GM19395 (cell line): ENCODE measurements around the gene GATAD2A.

Source experiments
- ATAC-seq: cut with Tn5 transposase; IDR thresholded peaks from one replicate; pipeline ENCODE4 v1.9.1; 2021; ENCODE audit warnings: mild to moderate bottlenecking, moderate library complexity; ENCODE audit not compliant: unreplicated experiment

Gene GATAD2A

DNA sequence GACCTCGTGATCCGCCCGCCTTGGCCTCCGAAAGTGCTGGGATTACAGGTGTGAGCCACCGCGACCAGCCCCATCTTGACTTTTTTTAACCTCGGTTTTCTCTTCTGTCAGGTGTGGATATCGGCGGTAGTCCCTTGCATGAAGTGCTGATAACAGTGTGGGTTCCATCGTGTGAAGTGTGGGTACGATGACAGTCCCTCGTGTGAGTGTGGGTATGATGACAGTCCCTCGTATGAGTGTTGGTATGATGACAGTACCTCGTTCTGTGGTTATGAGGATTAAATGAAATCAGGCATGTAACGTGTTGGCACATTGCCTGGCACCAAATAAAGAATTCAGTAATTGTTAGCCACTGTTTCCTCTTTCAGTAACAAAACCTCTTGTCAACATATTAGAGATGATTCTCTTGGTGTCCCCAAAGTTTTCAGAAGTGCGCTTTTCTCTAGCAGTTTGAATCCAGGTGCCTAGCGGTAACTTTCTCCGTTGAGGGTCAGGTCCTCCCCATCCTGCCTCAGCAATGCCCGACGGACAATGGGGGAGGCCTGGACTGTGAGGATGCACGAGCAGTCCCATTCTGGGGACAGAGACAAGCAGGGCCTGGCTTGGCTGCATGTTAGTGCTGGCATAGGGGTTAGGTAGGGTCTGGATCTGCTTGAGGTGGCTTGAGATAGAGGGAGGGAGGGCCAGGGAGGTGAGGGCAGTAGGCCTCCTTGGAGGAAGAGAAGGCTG, 15.3 kb downstream of the GATAD2A start:
- ATAC-seq: no peak

DNA sequence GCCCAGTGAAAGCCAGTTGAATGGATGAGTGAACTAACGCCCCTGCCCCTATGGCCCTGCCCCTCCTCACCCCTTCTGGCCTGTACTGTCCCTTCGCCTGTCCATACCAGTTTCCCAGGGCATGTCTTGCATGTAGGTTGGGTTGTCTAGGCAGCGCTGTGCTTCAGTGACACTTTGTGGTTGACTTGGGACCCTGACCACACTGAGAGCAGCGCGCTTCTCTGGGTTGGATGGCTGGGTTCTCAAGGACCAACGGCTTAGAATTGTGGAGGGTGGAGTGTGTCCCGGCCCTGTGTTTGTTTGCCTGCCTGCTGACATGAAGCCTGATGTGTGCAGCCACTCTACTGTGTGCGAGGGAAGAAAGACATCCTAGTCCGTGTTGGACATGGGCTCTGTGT, 15.8 kb downstream of the GATAD2A start:
- no peak for ATAC-seq

DNA sequence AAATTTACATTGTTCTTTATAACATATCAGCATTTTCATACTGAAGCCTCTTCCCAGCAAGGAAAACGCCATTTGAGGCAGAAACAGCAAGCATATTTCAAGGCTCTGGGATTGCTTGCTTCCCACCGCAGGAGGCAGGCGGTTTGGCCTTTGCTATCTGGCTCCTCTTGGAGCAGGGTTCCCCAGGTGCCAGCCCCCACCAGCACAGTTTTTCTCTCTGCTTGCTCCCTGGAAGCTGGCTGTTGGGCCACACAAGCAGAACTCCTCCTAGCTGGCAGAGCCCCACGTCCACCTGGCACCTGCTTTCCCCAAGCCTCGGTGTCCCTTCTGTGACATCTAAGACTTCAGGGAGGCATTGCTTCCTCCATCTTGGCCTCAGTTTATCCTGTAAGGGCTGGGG, 16.7 kb downstream of the GATAD2A start:
- ATAC-seq: no peak

DNA sequence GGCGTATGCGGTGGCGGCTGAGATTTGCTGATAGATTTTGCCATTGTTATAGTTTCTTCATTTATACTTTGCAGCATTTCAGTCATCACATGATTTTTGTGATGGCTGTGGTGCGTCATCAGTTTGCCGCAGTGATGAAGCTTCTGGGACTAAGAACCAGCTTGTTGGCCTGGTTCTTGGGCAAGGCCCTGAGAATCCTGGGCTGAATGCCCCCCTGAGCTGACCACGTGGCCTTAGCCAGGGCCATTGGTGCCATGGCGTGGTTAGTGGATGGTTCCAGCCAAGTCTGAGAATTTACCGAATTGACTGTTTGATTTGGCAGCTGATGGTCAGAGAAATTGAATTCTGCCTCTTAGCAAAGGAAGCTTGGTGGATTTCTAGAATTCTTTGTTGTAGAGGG, 17.8 kb downstream of the GATAD2A start:
- no peak for ATAC-seq

DNA sequence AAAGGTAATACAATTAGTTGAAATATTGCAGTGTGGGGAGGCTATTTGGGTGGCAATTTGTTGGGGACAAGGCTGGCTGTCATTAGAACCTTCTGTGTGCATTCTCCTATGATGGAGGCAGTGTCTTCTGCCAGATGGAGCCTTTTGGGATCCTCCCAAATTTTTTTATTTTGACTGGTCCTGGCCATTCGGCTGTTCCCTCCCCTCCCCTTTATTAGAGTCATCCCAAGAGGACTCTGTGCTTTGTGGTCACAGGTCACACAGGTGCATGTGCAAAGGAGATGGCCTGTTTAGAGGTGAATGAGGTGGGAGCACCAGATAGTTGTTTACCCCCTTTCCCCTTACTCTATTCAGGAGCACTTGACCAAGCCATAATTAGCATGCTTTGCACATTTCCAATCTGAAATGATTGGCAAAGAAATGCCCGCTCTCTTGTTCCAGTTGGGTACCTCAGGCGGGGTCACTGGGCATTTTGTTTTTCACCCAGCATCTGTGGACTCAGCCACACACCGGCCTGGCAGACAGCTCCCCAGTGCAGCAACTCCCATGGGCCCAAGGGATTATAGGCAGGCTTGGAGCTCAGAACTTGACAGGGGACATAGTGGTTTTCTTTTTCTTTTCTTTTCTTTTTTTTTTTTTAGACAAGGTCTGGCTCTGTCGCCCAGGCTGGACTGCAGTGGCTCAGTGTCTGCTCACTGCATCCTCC, 19.8 kb downstream of the GATAD2A start:
- no peak for ATAC-seq

DNA sequence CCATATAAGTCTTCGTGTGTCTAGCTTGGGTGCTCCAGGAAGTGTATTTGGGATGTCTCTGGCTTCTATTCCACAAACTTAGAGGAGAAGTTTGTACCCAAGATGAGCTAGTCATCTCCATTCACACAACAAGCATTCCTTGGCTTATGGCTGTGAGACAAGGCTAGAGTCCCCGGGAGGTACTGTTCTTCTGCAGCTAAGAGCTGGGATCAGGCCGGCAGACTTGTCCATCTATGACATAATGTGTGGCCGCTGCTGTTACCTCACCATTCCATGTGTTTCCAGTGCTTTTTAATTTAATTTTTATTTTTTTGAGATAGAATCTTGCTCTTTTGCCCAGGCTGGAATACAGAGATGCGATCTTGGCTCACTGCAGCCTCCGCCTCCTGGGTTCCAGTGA, 20.7 kb downstream of the GATAD2A start:
- ATAC-seq: no peak

DNA sequence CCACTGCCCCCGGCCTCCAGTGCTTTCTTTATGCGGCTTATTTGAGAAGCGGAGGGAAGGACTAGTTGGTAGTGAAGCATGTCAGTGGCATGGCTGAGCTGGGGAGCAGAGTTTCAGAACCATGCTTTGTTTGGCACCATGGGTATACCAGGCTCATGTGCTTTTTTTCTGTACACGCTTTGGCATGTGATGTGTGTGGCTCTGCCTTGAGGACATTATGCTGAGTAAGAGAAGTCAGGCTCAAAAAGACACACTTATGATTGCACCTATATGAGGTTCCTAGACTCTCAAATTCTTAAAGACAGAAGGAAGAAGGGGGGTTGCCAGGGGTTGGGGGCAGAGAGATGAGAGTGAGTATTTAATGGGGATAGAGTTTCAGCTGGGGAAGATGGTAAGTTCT, 21.3 kb downstream of the GATAD2A start:
- ATAC-seq: no peak

DNA sequence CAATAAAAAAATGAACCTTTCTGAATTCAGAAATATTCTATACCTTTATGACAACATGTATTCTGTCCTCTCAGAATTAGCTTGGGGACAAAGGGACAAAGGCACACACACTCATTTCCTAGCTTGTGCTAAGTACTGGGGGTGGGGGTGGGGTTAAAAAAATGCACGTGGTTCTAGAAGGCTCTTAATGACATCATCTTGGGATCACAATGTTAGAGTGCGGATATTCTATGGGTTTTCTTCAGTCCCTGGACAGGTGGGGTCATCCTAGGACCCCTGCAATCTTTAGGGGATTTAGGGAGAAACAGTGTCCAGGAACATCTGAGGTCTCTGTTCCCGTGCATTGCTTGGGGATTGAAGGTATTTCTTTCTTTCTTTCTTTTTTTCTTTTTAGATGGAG, 21.8 kb downstream of the GATAD2A start:
- ATAC-seq: no peak

DNA sequence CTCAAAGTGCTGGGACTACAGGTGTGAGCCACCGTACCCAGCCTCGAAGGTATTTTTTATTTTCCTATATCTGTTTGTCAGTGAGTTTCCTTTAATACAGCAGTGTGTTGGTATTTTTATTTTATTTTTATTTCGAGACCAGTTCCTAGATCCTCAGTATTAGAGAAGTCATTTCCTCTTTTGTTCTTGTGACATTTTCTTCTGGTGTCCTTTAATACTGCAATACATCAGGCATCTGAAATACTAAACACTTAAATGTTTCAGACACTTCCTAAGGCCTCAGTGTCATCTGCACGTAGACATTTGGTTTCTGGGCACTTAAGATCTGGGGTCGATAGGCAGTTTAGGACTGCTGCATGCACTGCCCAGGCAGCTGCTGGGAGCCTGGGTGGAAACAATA, 22.5 kb downstream of the GATAD2A start:
- no peak for ATAC-seq

DNA sequence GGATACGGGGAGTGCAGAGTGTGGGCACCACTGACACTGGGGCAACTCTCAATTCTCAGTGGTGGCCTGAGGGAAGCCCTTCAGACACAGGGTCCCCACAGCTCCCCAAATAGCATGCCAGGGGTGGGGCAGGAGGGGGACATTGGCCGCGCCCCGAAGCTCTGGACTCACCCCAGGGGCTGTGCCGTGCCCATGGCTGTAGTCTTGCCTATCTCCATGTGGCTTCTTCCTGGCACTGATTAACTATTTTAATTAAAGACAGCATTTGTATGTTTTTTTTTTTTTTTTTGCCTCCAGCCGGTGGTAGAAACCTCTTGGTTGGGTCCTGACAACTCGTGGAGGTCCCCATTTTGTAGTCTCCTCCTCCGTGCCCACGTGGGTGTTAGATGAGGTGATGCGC, 23.3 kb downstream of the GATAD2A start:
- ATAC-seq: no peak

DNA sequence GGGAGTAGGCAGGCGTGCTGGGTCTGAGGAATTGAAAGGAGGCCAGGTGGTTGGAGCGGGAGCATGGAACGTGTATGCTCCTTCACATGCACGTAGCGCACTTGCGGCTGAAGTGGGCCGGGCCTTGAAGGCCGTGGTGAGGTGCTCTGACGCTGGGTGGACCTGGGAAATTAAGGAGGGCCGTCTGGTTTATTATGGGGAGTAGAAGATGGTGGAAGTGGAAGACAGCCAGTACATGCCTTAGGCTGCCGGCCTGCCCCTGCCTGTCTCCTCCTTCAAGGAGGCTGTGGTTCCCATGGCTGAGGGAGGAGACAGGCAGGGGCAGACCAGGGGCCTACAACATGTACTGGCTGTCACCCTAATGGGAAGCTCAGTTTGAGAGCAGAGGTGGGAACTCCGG, 23.9 kb downstream of the GATAD2A start:
- no peak for ATAC-seq

DNA sequence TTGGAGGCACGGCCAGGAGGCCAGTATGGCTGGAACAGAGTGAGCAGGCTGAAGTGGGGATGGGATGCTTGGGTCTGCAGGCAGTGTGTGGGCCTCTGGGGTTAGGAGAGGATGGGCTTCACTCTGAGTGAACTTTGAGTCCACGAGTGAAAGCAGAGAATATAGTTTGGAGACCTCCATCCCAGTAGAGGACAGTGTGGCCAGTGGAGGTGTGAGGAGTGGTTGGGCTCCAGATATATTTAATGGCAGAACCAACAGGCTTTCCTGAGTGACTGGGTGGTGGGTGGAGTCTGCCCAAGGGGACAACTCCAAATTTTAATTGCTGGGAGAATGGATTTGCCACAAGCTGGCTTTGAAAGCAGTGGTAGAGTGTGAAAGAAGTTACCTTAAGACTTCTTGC, 27.3 kb downstream of the GATAD2A start:
- no peak for ATAC-seq

DNA sequence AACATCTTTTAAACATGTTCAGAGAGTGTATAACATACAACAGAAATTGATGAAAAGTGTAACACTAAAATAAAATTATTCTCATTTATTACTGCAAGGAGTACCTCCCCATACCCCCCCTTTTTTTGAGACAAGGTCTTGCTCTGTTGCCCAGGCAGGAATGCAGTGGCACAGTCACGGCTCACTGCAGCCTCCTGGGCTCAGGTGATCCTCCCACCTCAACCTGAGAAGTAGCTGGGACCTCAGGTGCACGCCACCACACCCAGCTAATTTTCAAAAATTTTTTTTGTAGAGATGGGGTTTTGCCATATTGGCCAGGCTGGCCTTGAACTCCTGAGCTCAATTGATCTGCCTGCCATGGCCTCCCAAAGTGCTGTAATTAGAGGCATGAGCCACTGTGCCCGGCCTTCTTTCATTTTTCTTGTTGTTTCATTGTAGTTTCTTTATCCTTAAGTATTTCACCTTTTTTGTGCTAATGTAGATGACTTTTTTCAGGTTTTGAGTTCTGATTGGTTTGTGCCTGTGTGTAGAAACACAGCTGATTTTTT, 28.3 kb downstream of the GATAD2A start:
- no peak for ATAC-seq

DNA sequence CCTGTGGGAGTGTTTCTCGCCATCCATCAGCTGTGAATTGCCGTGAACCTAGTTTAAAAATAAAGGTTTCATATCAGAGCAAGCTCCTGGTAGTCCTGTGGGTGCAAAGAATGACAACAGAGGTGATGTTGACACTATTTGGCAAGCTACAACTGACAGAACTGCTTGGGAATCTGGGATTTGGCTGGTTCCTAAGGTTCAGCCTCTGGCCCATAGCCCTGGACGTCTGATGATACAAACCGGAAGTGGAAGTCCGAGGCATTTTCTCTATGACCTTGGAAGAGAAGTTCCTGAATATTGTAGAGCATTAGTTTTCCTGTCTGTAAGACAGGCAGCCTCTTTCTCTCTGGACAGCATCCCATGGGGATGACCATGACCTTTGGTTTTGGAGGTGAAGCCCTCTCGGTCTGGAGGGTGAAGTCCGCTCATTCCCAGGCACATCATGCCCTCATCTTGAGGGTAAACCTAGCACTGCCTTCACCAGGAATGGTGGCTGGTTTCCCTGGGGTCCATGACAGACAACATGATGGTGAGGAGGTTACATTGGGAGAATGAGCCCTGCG, 29.1 kb downstream of the GATAD2A start:
- no peak for ATAC-seq

DNA sequence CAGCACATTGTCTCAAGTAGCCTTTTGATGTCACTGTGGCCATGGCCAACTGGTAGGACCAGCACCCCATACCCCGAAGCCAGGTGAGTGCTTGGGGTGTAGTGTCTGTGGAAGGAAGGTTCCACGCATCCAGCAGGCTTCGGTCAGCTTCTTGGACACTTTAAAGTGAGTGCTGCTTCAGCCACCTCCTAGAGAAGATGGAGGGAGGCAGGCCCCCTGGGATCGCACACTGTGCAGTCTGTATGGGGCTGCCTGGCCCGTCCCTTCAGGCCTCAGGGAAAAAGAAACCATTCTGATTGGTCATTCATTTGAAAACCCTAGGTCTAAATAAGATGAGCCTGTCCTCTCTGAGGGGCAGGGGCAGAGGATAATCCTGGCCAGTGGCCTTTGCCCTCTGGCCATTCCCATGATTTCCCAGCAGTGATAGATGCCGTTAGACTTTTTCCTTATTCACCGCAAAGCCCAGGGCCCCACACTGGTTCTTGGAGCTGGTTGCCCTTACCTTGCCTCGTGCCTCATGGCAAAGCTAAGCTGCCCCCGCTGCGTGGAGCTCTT, 30.7 kb downstream of the GATAD2A start:
- no peak for ATAC-seq

DNA sequence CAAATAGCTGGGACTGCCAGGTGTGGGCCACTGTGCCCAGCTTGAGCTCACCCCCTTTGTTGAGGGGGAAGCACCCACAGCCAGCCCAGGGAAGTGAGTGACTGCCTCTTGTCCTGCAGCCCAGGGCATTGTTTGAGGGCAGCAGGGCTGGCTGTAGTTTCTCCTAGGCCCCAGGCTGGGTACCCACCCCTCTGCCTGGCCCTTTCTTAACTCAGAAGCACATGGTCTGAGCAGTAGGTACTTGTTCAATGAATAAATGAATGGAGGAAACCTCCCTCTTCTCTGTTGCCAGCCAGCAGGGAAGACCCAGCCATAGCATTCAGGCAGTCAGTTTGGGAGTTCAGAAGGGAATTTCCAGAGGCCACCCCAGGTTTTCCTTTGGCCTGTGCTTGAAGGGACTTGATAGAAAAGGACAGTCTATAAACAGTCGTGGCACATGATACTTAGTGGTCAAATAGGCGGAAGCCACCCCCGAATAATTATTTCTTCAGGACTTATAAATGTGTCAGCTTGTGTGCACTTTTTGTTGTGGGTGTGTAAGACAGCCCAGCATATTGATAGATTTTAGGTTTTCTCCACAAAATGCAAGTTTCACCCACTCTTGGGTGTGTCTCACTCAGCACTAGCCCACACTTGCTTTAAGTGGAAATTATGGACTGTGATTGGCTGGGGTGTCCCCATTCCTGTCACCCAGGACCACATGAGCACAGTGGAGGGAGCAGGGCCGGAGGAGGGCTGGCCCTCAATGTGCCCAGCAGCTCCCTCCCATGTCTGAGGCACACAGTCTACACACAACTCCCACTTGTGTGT, 33.1 kb downstream of the GATAD2A start:
- ATAC-seq: no peak

DNA sequence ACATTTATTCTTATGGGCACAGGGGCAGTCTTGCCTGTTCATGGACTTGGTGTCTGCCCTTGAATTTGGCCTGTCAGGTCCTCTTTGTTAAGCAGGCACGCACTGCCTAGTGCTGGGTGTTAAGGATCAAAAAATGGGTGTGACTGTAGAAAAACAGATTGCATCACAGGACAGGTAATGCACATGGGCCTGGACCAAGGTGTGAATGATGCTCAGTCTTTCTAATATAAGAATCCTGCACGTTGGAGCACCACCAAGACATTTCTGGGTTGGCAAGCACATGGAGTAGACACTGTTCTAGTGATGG, 33.7 kb downstream of the GATAD2A start:
- ATAC-seq: no peak

DNA sequence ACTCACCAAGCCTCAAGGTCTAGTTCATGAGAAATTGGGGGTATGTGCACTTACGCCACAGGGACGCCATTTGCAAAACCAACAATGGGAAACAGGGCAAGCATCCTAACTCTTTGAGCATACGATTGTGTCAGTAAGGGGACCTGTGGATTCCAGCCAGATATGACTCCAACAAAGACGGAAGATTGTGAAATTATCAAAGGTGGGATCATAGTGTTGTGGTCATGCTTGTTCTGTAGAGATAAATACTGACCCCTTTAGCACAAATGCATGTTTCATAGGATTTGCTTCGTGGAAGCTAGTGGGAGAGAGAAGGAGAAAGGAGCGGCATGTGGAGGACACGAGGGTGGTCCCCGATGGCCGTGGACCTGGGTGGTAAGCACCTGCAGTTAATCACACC, 37.8 kb downstream of the GATAD2A start:
- no peak for ATAC-seq

DNA sequence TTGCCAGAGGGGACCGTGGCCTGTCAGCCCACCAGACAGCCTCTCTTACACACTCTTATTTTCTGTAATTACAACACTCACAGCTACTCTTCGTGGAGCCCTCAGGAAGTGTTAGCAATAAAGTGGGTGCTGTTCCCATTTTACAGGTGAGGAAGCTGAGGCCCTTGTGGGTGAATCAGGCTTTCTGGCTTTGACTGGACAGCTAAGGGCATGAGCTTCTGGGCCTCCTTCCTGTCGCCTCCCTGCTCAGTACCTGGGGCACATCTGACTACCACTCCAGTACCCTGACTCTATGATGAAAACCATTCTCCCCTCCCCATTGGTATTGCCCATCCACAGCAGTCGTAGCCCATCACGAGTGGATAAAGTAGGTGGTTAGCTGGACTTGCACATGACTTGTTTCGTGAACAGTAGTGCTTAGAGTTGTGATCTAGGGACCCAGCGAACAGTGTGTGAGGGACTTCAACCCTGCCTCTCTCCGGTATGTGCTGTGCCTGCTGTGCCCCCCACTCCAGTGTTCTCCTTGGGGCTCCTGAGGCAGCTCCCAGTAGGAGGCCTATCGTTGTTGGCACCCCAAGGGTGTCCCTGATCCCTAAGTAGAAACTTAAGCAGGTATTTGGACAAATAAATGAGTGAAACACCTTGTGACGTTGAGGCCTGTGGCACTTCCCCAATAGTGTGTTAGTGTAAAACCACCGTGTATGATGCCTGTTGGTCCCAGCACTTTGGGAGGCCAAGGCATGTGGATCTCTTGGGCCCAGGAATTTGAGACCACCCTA, 38.6 kb downstream of the GATAD2A start:
- no peak for ATAC-seq

DNA sequence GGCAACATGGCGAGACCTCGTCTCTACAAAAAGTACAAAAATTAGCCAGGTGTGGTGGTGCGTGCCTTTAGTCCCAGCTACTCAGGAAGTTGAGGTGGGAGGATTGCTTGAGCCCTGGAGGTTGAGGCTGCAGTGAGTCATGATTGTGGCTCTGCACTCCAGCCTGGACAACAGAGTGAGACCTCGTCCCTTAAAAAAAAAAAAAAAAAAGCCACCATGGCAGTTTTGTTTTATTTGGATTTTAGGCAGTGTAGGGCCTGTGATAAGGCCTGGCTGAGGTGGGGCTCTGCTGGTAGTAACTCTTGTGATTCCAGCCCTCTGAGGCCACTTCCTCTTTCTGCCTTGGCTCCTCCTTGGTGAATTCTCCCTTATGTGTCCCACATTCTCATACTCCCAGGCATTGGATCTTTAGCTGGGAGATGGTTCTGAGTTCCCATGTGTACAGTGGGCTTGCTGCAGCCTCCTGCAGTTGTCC, 39.2 kb downstream of the GATAD2A start:
- no peak for ATAC-seq
